ENCODE measurements around the gene OTUD4. TPM values are rescaled to one million over a fixed set of nuclear protein-coding genes. Genes with fewer than 3 reads are reported as not detected.

OTUD4 gene
- total and polyA plus RNA-seq, 3 experiments from 2014 or later, result 17.4 to 68.1 (median 68.0) TPM

DNA sequence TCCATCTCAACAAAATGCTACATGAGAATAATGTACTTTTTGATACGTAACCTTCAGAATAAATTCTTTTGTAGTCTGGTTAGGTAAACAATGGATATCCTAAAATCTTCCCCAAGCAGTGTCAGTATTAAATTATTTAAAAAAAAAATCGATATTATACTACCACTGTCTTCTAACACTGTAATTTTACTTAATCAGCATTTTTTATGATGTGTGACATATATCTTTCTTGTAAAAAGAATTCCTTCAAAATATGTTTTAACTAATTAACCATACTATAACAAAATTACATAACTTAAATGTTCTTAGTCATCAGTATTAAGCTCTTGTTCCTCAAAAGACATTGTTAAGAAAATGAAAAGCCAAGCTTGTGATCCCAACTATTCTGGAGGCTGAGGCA is 12.5 kb downstream of the OTUD4 start:
- no peak overlapping the region for H3K4me3 Mint-ChIP-seq
- CTCF ChIA-PET, result interaction anchor here (0.9 kb wide), 1 partner anchor 10 kb away, joined by 3 read pairs; no protein-coding TSS in a partner anchor

DNA sequence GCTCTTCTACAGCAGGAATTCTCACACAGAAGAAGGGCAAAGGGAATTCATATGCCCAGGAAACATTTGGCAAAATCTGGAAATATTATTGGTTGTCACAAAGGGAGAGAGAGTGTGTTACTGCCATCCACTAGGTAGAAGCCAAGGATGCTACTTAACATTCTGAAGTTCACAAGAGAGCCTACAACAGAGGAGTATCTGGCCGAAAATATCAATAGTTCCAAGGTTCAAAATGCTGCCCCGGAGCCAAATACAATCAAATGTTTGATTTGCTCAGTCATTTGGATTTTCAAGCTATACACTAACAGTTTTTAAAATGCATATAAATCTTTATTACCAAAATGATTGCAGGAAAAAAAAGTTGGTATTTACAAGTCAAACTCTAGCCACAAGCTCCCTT is 18.8 kb downstream of the OTUD4 start:
- no peaks in the 10 kb centered on the region for H3K4me1 ChIP-seq (ENCODE audit: insufficient read depth, low read length)
- no peaks in the 10 kb centered on the region for H3K9me3 ChIP-seq (ENCODE audit: low read length)
- no peaks in the 10 kb centered on the region for H3K9me3 Mint-ChIP-seq
- H3K4me1 Mint-ChIP-seq, result peaks cover 0 to 15% (median 10%) of the 10 kb centered on the region in 3 donors
- no peak overlapping the region for H3K4me3 Mint-ChIP-seq
- peak overlapping the region in 4 of 8 donors; percentile 2 to 44 (median 33) for H3K27ac Mint-ChIP-seq
- CTCF ChIA-PET, result no interaction called here
- POLR2A ChIA-PET, result no interaction called here
- peaks cover 11% of the 10 kb centered on the region for H3K36me3 ChIP-seq (ENCODE audit: insufficient read depth, low read length)
- no peak for DNase-seq
- no peak overlapping the region for H3K27ac ChIP-seq (ENCODE audit: low read depth, low read length)
- H3K4me3 ChIP-seq (ENCODE audit: low read length), result no peak overlapping the region
- peaks cover 0 to 71% (median 10%) of the 10 kb centered on the region in 3 donors for H3K36me3 Mint-ChIP-seq
- no peaks in the 10 kb centered on the region for H3K27me3 ChIP-seq (ENCODE audit: insufficient read depth, low read length, poor library complexity, severe bottlenecking)
- H3K27me3 Mint-ChIP-seq, result no peaks in the 10 kb centered on the region

More for the DNA sequence above, 12.5 kb downstream of the OTUD4 start:
- peaks cover 0 to 64% (median 15%) of the 10 kb centered on the region in 3 donors for H3K36me3 Mint-ChIP-seq
- H3K27me3 Mint-ChIP-seq, result no peaks in the 10 kb centered on the region
- H3K4me1 ChIP-seq (ENCODE audit: insufficient read depth, low read length), result no peaks in the 10 kb centered on the region
- H3K9me3 ChIP-seq (ENCODE audit: low read length), result no peaks in the 10 kb centered on the region
- DNase-seq, result no peak
- no peak overlapping the region for H3K4me3 ChIP-seq (ENCODE audit: low read length)
- H3K27me3 ChIP-seq (ENCODE audit: insufficient read depth, low read length, poor library complexity, severe bottlenecking), result no peaks in the 10 kb centered on the region
- no peaks in the 10 kb centered on the region for H3K9me3 Mint-ChIP-seq
- H3K27ac ChIP-seq (ENCODE audit: low read depth, low read length), result no peak overlapping the region
- POLR2A ChIA-PET, result interaction anchor here (0.6 kb wide), 1 partner anchor 10 kb away, joined by 3 read pairs; no protein-coding TSS in a partner anchor
- peaks cover 14% of the 10 kb centered on the region for H3K36me3 ChIP-seq (ENCODE audit: insufficient read depth, low read length)
- peak overlapping the region in 1 of 8 donors; percentile 19 for H3K27ac Mint-ChIP-seq
- peaks cover 25 to 43% (median 37%) of the 10 kb centered on the region in 3 donors for H3K4me1 Mint-ChIP-seq

DNA sequence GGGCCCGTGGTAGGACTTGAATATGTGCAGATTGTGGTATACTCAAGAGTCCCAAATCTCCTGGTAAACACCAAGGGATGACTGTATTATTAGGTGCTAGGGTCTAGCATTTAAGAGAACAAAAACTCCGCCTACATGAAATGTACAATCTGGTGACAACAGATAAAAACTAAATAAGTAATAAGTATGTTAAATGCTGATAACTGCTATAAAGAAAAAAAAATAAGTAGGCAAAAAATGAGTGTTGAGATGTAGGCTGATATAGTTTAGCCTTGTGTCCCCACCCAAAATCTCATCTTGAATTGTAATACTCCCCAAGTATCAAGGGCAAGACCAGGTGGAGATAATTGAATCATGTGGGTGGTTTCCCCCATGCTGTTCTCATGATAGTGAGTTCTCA is 23.4 kb downstream of the OTUD4 start:
- no peak overlapping the region for H3K4me3 ChIP-seq (ENCODE audit: low read length)
- H3K27ac ChIP-seq (ENCODE audit: low read depth, low read length), result no peak overlapping the region
- H3K36me3 ChIP-seq (ENCODE audit: insufficient read depth, low read length), result peaks cover 25% of the 10 kb centered on the region
- Mint-ChIP-seq H3K9me3 (no peaks in the 10 kb centered on the region), H3K36me3 (peaks cover 0 to 87% (median 17%) of the 10 kb centered on the region in 3 donors), H3K4me3 (no peak overlapping the region), H3K27ac (no peak overlapping the region), H3K4me1 (peaks cover 4 to 12% (median 8%) of the 10 kb centered on the region in 3 donors), H3K27me3 (no peaks in the 10 kb centered on the region)
- H3K4me1 ChIP-seq (ENCODE audit: insufficient read depth, low read length), result no peaks in the 10 kb centered on the region
- H3K9me3 ChIP-seq (ENCODE audit: low read length), result no peaks in the 10 kb centered on the region
- CTCF ChIA-PET, result no interaction called here
- no peak for DNase-seq
- H3K27me3 ChIP-seq (ENCODE audit: insufficient read depth, low read length, poor library complexity, severe bottlenecking), result no peaks in the 10 kb centered on the region
- POLR2A ChIA-PET, result no interaction called here

DNA sequence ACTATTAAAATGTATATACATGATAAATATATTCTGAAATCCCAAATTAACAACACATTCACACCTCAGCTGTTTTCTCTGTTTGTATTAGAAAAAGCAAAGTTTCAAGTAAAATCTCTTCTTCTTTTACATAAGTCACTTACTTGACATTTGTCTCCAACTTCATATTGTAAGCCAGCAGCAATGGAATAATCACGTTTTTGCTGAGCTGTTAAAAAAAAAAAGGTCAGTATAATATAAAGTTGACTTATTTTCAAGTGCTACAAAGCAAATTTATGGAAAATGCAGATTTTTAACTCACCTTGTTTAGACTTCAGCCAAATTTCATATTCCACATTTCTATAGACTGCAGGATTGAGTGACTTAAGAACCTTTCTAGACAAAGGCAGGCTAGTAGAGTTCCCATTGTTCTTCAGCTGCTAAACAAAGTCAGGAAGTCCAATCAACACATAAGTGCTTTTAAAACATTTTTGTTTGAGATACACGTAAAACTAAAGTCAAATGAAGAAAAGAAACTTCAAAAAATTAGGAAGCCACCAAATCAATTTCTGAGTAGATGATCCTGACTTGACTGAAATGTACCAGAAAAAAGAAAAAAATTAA is 25.0 kb downstream of the OTUD4 start:
- H3K36me3 ChIP-seq (ENCODE audit: insufficient read depth, low read length), result peaks cover 23% of the 10 kb centered on the region
- H3K27me3 ChIP-seq (ENCODE audit: insufficient read depth, low read length, poor library complexity, severe bottlenecking), result no peaks in the 10 kb centered on the region
- CTCF ChIA-PET, result no interaction called here
- no peak overlapping the region for H3K4me3 ChIP-seq (ENCODE audit: low read length)
- no peaks in the 10 kb centered on the region for H3K9me3 ChIP-seq (ENCODE audit: low read length)
- H3K4me1 Mint-ChIP-seq, result peaks cover 3 to 8% (median 4%) of the 10 kb centered on the region in 3 donors
- no peak overlapping the region for H3K27ac Mint-ChIP-seq
- no peak overlapping the region for H3K4me3 Mint-ChIP-seq
- no peak overlapping the region for H3K27ac ChIP-seq (ENCODE audit: low read depth, low read length)
- H3K4me1 ChIP-seq (ENCODE audit: insufficient read depth, low read length), result no peaks in the 10 kb centered on the region
- H3K9me3 Mint-ChIP-seq, result no peaks in the 10 kb centered on the region
- H3K36me3 Mint-ChIP-seq, result peaks cover 4 to 80% (median 21%) of the 10 kb centered on the region in 3 donors
- no peaks in the 10 kb centered on the region for H3K27me3 Mint-ChIP-seq
- no peak for DNase-seq
- POLR2A ChIA-PET, result no interaction called here

DNA sequence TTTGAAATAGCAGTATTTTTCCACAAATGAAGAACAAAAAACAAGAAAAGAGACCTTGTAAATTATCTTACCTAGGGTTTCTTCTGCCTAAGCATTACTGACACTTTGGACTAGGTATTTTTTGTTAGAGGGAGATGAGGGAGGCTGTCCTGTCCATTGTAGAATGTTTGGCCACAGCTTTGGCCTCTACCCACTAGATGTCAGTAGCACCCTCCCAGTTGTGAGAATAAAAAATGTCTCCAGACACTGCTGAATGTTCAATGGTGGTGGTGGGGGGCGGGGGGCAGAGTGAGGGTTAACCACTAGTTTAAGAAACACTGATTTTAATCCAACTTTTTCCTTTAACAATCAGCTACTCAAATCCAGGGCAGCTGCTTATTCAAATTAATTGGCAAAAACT is 25.8 kb downstream of the OTUD4 start:
- no peaks in the 10 kb centered on the region for H3K27me3 ChIP-seq (ENCODE audit: insufficient read depth, low read length, poor library complexity, severe bottlenecking)
- peaks cover 4 to 81% (median 23%) of the 10 kb centered on the region in 3 donors for H3K36me3 Mint-ChIP-seq
- H3K4me1 ChIP-seq (ENCODE audit: insufficient read depth, low read length), result no peaks in the 10 kb centered on the region

DNA sequence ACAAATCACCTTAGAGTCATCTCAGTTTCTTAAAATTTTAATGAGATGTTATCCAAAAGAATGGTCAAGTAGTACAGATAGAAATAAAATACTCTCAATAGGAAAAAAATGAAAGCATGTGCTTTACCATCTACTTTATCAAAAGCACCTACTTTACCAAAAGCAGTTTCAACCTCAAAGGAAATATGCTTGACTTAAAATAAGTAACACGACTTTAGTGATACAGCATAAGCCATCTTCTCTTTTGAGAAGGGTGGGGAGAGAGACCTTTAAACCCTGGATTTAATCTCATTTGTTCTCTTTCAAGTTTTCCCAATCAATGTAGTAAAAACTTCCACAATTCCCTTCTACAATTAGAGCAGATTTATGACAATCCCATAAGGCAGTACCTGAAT is 26.5 kb downstream of the OTUD4 start:
- H3K4me3 Mint-ChIP-seq, result no peak overlapping the region

More for the DNA sequence above, 25.8 kb downstream of the OTUD4 start:
- no peak overlapping the region for H3K27ac ChIP-seq (ENCODE audit: low read depth, low read length)
- Mint-ChIP-seq H3K4me1 (peaks cover 3 to 6% (median 4%) of the 10 kb centered on the region in 3 donors), H3K27ac (peak overlapping the region in 1 of 8 donors; percentile 61), H3K4me3 (no peak overlapping the region), H3K9me3 (no peaks in the 10 kb centered on the region), H3K27me3 (no peaks in the 10 kb centered on the region)
- H3K9me3 ChIP-seq (ENCODE audit: low read length), result no peaks in the 10 kb centered on the region
- H3K36me3 ChIP-seq (ENCODE audit: insufficient read depth, low read length), result peaks cover 24% of the 10 kb centered on the region
- ChIA-PET POLR2A (no interaction called here), CTCF (no interaction called here)
- no peak overlapping the region for H3K4me3 ChIP-seq (ENCODE audit: low read length)
- DNase-seq, result no peak

DNA sequence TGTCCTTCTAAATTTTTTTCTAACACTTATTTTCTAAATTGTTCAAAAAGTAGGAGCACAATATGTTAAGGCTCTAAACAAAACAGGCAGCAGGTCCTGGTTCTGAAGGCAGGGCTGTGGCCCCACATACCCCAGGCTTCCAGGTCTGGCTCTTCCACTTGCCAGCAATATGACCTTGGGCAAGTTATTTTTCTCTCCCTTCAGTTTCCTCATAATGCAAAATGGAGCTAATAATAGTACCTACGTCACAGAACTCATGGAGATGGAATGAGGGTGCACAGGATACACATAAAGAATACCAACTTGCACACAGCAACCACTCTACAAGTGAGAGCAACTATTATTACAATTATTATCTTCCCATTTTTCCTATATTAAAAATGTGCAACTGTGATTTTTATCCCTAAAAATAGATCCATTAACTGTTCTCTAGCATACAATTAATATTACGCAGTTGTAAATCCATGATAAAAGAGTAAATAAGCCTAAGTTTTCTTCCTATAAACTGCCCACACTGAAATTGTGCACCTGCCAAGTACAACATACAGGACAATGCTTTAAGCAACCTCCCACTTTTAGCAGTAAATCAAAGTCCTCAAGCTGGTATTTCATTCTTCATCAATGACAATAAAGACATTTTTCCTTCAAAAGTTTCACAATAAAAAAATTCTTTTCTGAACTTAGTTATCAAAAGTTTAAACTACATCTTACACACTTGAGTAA is 27.0 kb downstream of the OTUD4 start:
- H3K27ac Mint-ChIP-seq, result peak overlapping the region in 1 of 8 donors; percentile 25
- Histone ChIP-seq H3K4me3 (ENCODE audit: low read length) (no peak overlapping the region), H3K27me3 (ENCODE audit: insufficient read depth, low read length, poor library complexity, severe bottlenecking) (no peaks in the 10 kb centered on the region), H3K9me3 (ENCODE audit: low read length) (no peaks in the 10 kb centered on the region), H3K36me3 (ENCODE audit: insufficient read depth, low read length) (peaks cover 34% of the 10 kb centered on the region), H3K4me1 (ENCODE audit: insufficient read depth, low read length) (no peaks in the 10 kb centered on the region), H3K27ac (ENCODE audit: low read depth, low read length) (no peak overlapping the region)
- H3K4me1 Mint-ChIP-seq, result peaks cover 2 to 8% (median 4%) of the 10 kb centered on the region in 3 donors
- ChIA-PET POLR2A (no interaction called here), CTCF (no interaction called here)
- no peaks in the 10 kb centered on the region for H3K27me3 Mint-ChIP-seq
- H3K9me3 Mint-ChIP-seq, result no peaks in the 10 kb centered on the region
- peaks cover 4 to 79% (median 27%) of the 10 kb centered on the region in 3 donors for H3K36me3 Mint-ChIP-seq
- DNase-seq, result no peak
- no peak overlapping the region for H3K4me3 Mint-ChIP-seq

More for the DNA sequence above, 26.5 kb downstream of the OTUD4 start:
- Mint-ChIP-seq H3K27ac (peak overlapping the region in 1 of 8 donors; percentile 13), H3K4me1 (peaks cover 2 to 6% (median 4%) of the 10 kb centered on the region in 3 donors), H3K9me3 (no peaks in the 10 kb centered on the region), H3K36me3 (peaks cover 4 to 81% (median 27%) of the 10 kb centered on the region in 3 donors), H3K27me3 (no peaks in the 10 kb centered on the region)
- Histone ChIP-seq H3K36me3 (ENCODE audit: insufficient read depth, low read length) (peaks cover 30% of the 10 kb centered on the region), H3K4me1 (ENCODE audit: insufficient read depth, low read length) (no peaks in the 10 kb centered on the region), H3K27me3 (ENCODE audit: insufficient read depth, low read length, poor library complexity, severe bottlenecking) (no peaks in the 10 kb centered on the region), H3K4me3 (ENCODE audit: low read length) (no peak overlapping the region), H3K27ac (ENCODE audit: low read depth, low read length) (no peak overlapping the region), H3K9me3 (ENCODE audit: low read length) (no peaks in the 10 kb centered on the region)
- POLR2A ChIA-PET, result no interaction called here
- DNase-seq, result no peak
- CTCF ChIA-PET, result no interaction called here

DNA sequence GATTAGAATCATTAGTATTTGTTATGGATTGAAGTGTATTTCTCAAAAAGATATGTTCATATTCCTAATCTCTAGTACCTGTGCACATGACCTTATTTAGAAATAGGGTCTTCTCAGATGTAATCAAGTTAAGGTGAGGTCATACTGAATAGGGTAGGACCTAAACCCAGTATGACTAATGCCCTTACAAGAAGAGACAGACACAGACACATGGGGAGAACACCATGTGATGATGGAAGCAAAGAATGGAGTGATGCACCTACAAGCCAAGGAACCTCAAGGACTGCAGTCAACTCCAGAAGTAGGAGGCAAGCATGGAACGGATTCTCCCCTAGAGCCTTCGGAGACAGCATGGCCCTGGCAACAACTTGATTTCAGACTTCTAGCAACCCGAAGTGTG is 31.4 kb downstream of the OTUD4 start:
- Histone ChIP-seq H3K27me3 (ENCODE audit: insufficient read depth, low read length, poor library complexity, severe bottlenecking) (no peaks in the 10 kb centered on the region), H3K36me3 (ENCODE audit: insufficient read depth, low read length) (peaks cover 39% of the 10 kb centered on the region), H3K4me1 (ENCODE audit: insufficient read depth, low read length) (no peaks in the 10 kb centered on the region), H3K27ac (ENCODE audit: low read depth, low read length) (no peak overlapping the region), H3K9me3 (ENCODE audit: low read length) (no peaks in the 10 kb centered on the region), H3K4me3 (ENCODE audit: low read length) (no peak overlapping the region)
- H3K36me3 Mint-ChIP-seq, result peaks cover 13 to 82% (median 29%) of the 10 kb centered on the region in 3 donors
- H3K4me3 Mint-ChIP-seq, result no peak overlapping the region
- H3K4me1 Mint-ChIP-seq, result peaks cover 0 to 5% (median 4%) of the 10 kb centered on the region in 3 donors
- no peak for DNase-seq
- H3K9me3 Mint-ChIP-seq, result no peaks in the 10 kb centered on the region
- POLR2A ChIA-PET, result no interaction called here
- H3K27ac Mint-ChIP-seq, result peak overlapping the region in 2 of 8 donors; percentile 22 to 47
- CTCF ChIA-PET, result no interaction called here
- H3K27me3 Mint-ChIP-seq, result no peaks in the 10 kb centered on the region
